ENCODE results near the gene TMEM86B. TPM values are rescaled to one million over a fixed set of nuclear protein-coding genes. Genes with fewer than 3 reads are reported as not detected.
A peak's percentile ranks its signal among the peaks of the same experiment; 100 is the strongest.
"Not testable (repeated sequence)": the region's sequence is repeated elsewhere in the genome, so short reads cannot be mapped to it uniquely, and the experiment has no call there.

The TMEM86B gene
- total RNA-seq, 8 experiments from 2014 or later: 0.81 to 3.1 (median 2.2) TPM

GRCh38 chr19:55229145-55229788, 704 bp upstream of the TMEM86B start:
- WGBS, 10 experiments: 73 to 95% (median 93%) methylated on average over 3 to 8 of the region's 18 CpGs; no CpG with 5 or more reads in 6 of the 10 experiments
- no peak for ATAC-seq (replicated peaks in 6 of 8)
- in situ Hi-C loops (cut with MboI; ENCODE audit: low pct_unique_long_range_greater_than_20kb in 2 of 9, low sequenced_read_pairs in 9 of 9, unreplicated experiment in 9 of 9): no loop called here
- Histone ChIP-seq H3K4me3 (no peak overlapping the region), H3K27ac (no peak overlapping the region), H3K4me1 (replicated peaks in 1 of 2) (no peaks in the 10 kb centered on the region)

GRCh38 chr19:55228015-55228391, 560 bp downstream of the TMEM86B start:
- peak in 2 of 8 experiments; percentile 1 to 4 for ATAC-seq (replicated peaks in 6 of 8)
- in situ Hi-C loops (cut with MboI; ENCODE audit: low pct_unique_long_range_greater_than_20kb in 2 of 9, low sequenced_read_pairs in 9 of 9, unreplicated experiment in 9 of 9): no loop called here
- Histone ChIP-seq H3K4me1 (replicated peaks in 1 of 2) (no peaks in the 10 kb centered on the region), H3K27ac (no peak overlapping the region), H3K4me3 (no peak overlapping the region)
- 63 to 85% (median 80%) methylated on average over 2 to 11 of the region's 17 CpGs; no CpG with 5 or more reads in 5 of the 10 experiments for WGBS, 10 experiments

GRCh38 chr19:55227241-55228014, 1.1 kb downstream of the TMEM86B start:
- in situ Hi-C loops (cut with MboI; ENCODE audit: low pct_unique_long_range_greater_than_20kb in 2 of 9, low sequenced_read_pairs in 9 of 9, unreplicated experiment in 9 of 9): no loop called here
- WGBS, 10 experiments: 95 to 100% (median 99%) methylated on average over 1 to 7 of the region's 25 CpGs; no CpG with 5 or more reads in 6 of the 10 experiments
- no peak overlapping the region for H3K4me3 ChIP-seq
- H3K27ac ChIP-seq: no peak overlapping the region
- ATAC-seq (replicated peaks in 6 of 8): peak in 6 of 8 experiments; percentile 10 to 22 (median 12)
- no peaks in the 10 kb centered on the region for H3K4me1 ChIP-seq (replicated peaks in 1 of 2)

GRCh38 chr19:55226788-55227187, 1.8 kb downstream of the TMEM86B start:
- ATAC-seq (replicated peaks in 6 of 8): peak in 1 of 8 experiments; percentile 5
- in situ Hi-C loops (cut with MboI; ENCODE audit: low pct_unique_long_range_greater_than_20kb in 2 of 9, low sequenced_read_pairs in 9 of 9, unreplicated experiment in 9 of 9): no loop called here
- Histone ChIP-seq H3K27ac (no peak overlapping the region), H3K4me1 (replicated peaks in 1 of 2) (no peaks in the 10 kb centered on the region), H3K4me3 (no peak overlapping the region)
- 66 to 72% (median 70%) methylated on average over 2 to 5 of the region's 18 CpGs; no CpG with 5 or more reads in 7 of the 10 experiments for WGBS, 10 experiments

- WGBS, 10 experiments: 60 to 85% (median 76%) methylated on average over 1 to 6 of the region's 9 CpGs; no CpG with 5 or more reads in 4 of the 10 experiments
- no peak for ATAC-seq (replicated peaks in 6 of 8)
- no peak overlapping the region for H3K27ac ChIP-seq
Measured at GRCh38 chr19:55226273-55226672, 2.3 kb downstream of the TMEM86B start.

GRCh38 chr19:55225415-55225958, 3.1 kb downstream of the TMEM86B start:
- ATAC-seq (replicated peaks in 6 of 8): no peak
- Histone ChIP-seq H3K27ac (no peak overlapping the region), H3K4me1 (replicated peaks in 1 of 2) (no peaks in the 10 kb centered on the region), H3K4me3 (no peak overlapping the region)
- in situ Hi-C loops (cut with MboI; ENCODE audit: low pct_unique_long_range_greater_than_20kb in 2 of 9, low sequenced_read_pairs in 9 of 9, unreplicated experiment in 9 of 9): no loop called here
- 57 to 100% (median 84%) methylated on average over 1 to 3 of the region's 7 CpGs; no CpG with 5 or more reads in 4 of the 10 experiments for WGBS, 10 experiments

More at GRCh38 chr19:55226273-55226672, 2.3 kb downstream of the TMEM86B start:
- Histone ChIP-seq H3K4me1 (replicated peaks in 1 of 2) (no peaks in the 10 kb centered on the region), H3K4me3 (no peak overlapping the region)
- in situ Hi-C loops (cut with MboI; ENCODE audit: low pct_unique_long_range_greater_than_20kb in 2 of 9, low sequenced_read_pairs in 9 of 9, unreplicated experiment in 9 of 9): no loop called here

GRCh38 chr19:55224679-55225414, 3.7 kb downstream of the TMEM86B start:
- H3K4me3 ChIP-seq; H3K27ac ChIP-seq; in situ Hi-C loops (cut with MboI; ENCODE audit: low pct_unique_long_range_greater_than_20kb in 2 of 9, low sequenced_read_pairs in 9 of 9, unreplicated experiment in 9 of 9); ATAC-seq (replicated peaks in 6 of 8); H3K4me1 ChIP-seq (replicated peaks in 1 of 2): not testable (repeated sequence)
- WGBS, 10 experiments: no CpG with 5 or more reads among the region's 11 CpGs

- WGBS, 10 experiments: 40 to 60% methylated on average over 1 to 2 of the region's 26 CpGs; no CpG with 5 or more reads in 8 of the 10 experiments
- no peak overlapping the region for H3K27ac ChIP-seq
- in situ Hi-C loops (cut with MboI; ENCODE audit: low pct_unique_long_range_greater_than_20kb in 2 of 9, low sequenced_read_pairs in 9 of 9, unreplicated experiment in 9 of 9): no loop called here
- ATAC-seq (replicated peaks in 6 of 8): peak in 4 of 8 experiments; percentile 7 to 22 (median 15)
- no peaks in the 10 kb centered on the region for H3K4me1 ChIP-seq (replicated peaks in 1 of 2)
- no peak overlapping the region for H3K4me3 ChIP-seq
Measured at GRCh38 chr19:55224038-55224665, 4.4 kb downstream of the TMEM86B start.

- no peak overlapping the region for H3K27ac ChIP-seq
- 70 to 100% (median 96%) methylated on average over 1 to 10 of the region's 17 CpGs; no CpG with 5 or more reads in 6 of the 10 experiments for WGBS, 10 experiments
- H3K4me3 ChIP-seq: no peak overlapping the region
- no peaks in the 10 kb centered on the region for H3K4me1 ChIP-seq (replicated peaks in 1 of 2)
- peak in 5 of 8 experiments; percentile 6 to 23 (median 22) for ATAC-seq (replicated peaks in 6 of 8)
- in situ Hi-C loops (cut with MboI; ENCODE audit: low pct_unique_long_range_greater_than_20kb in 2 of 9, low sequenced_read_pairs in 9 of 9, unreplicated experiment in 9 of 9): no loop called here
Measured at GRCh38 chr19:55223291-55224037, 5.1 kb downstream of the TMEM86B start.

- Histone ChIP-seq H3K4me1 (replicated peaks in 1 of 2) (peaks cover 8 to 10% of the 10 kb centered on the region in 2 donors), H3K27ac (no peak overlapping the region), H3K4me3 (no peak overlapping the region)
- ATAC-seq (replicated peaks in 6 of 8): no peak
- in situ Hi-C loops (cut with MboI; ENCODE audit: low pct_unique_long_range_greater_than_20kb in 2 of 9, low sequenced_read_pairs in 9 of 9, unreplicated experiment in 9 of 9): no loop called here
- 53 to 90% (median 71%) methylated on average over 1 to 5 of the region's 9 CpGs; no CpG with 5 or more reads in 5 of the 10 experiments for WGBS, 10 experiments
Measured at GRCh38 chr19:55220525-55220924, 8.0 kb downstream of the TMEM86B start.

- Histone ChIP-seq H3K4me1 (replicated peaks in 1 of 2) (peaks cover 11 to 15% of the 10 kb centered on the region in 2 donors), H3K27ac (peak overlapping the region; percentile 93), H3K4me3 (peak overlapping the region; percentile 44 to 49 (median 47))
- peak; percentile 85 to 93 (median 88) for ATAC-seq (replicated peaks in 6 of 8)
- 0 to 22% (median 5%) methylated on average over 2 to 17 of the region's 36 CpGs; no CpG with 5 or more reads in 3 of the 10 experiments for WGBS, 10 experiments
- in situ Hi-C loops (cut with MboI; ENCODE audit: low pct_unique_long_range_greater_than_20kb in 2 of 9, low sequenced_read_pairs in 9 of 9, unreplicated experiment in 9 of 9): no loop called here
Measured at GRCh38 chr19:55216461-55217198, 11.9 kb downstream of the TMEM86B start.
